Fibroblast of skin of right biceps (primary cell): ENCODE results near the gene SERPINF2.
"Not testable (repeated sequence)": the region's sequence is repeated elsewhere in the genome, so short reads cannot be mapped to it uniquely, and the experiment has no call there.

Experiments used
- DNase-seq: peaks from one replicate; pipeline ENCODE4 v3.0.0-alpha.2; 2013

The SERPINF2 gene

DNA sequence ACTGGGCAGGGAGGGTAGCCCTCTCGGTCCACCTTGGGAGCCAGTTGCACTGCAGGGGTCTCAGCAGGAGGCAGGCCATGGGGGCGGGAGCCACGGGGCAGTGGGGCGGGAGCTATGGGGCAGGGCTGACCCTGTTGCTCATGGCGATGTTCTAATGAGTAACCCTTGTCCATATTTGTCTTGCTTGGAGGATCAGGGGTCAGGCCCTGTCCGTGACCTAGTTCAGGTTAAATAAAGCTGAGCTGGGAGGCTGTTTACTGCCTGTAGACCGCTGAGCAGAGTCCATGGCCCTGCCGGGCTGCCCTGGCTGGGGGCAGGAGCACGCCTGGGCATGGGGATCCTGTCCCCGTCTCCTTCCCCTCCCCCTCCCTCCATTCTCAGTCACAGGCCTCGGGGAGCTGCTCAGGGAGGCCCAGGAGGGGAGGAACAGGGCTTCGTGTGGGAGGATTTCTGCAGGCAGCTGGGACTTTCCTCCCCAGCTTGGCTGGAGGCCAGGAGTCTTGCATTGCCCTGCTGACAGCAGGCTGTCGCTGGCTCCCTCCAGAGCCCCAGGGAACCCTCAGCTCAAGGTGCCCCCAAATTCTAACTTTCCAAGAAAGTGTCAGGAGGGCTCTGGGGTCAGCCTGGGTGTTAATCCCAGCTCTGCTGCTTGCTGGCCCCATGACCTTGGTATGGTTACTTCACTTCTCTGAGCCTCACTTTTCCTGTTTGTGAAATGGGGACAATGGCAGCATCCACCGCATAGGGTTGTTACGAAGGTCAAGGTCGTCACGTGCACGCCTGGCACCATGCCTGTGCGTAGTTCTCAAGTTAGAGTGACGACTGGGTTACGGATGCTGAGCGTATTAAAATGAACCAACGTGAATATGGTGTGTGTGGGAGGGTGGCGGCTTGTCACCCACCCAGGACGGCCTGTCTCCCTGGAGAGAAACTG is 6.1 kb upstream of the SERPINF2 start:
- peak; percentile 61 for DNase-seq

DNA sequence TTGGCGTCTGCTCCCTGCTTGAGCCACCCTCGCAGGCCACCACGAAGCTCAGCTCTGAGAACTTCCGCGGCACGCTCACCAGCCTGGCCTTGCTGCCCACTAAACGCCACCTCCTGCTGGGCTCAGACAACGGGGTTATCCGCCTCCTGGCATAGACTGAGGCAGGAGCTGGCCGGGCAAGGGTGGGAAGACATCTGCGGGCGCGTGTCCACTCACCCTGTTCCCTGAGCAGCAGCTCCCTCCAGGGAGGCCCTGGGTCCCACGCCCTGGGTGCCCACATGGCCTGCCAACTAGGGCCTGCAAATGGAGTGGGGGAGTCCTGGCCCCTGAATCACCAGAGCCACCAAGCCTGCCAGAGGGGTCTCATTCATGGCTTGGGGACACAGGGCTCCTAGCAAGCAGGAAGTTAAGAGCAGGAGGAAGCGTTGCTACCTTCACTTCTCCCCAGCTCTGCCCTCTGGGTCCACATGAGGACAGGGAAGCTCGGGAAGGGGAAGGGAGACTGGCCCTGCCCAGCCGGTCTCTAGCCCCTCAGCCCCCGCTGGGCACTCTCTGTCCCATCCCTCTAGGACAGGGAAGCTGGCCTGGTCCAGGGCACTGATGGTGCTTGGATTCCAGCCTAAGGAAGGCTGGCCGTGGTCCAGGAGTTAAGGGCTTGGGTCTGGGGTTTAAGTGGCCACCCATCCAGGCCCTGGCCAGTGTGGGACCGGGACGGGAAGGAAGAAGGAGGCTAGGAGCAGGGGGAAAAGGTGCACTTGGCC is 5.0 kb upstream of the SERPINF2 start:
- no peak for DNase-seq

DNA sequence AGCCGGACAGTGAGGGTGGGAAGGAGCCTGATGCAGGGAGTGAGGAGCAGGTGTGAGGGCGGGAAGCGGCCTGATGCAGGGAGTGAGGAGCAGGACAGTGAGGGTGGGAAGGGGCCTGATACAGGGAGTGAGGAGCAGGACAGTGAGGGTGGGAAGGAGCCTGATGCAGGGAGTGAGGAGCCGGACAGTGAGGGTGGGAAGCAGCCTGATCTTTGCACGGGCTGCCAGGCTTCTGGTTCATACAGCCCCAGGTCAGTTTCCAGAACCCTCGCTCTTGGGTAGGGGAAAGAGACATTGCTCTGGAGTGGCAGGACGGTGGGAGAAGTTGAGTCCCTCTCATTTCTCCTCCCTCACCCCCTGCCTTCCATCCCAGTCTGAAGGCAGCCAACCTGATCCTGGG is 772 bp upstream of the SERPINF2 start:
- not testable (repeated sequence) for DNase-seq

DNA sequence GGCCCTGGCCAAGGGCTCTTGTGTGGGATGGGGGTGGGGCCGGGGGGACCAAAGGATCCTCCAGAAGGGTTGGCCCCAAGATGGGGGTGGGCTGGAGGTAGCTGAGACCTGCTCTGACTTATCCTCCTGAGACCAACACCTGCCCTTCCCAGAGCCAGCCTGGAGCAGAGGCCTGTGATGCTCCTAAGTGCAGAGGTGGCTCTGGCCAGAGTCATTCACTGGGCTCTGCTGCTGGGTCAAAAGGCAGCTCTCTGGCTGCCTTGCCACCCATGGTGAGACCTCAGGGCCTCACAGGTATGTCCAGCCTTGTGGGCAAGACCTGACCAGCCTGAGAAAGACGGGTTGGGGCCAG is 393 bp downstream of the SERPINF2 start:
- no peak for DNase-seq

DNA sequence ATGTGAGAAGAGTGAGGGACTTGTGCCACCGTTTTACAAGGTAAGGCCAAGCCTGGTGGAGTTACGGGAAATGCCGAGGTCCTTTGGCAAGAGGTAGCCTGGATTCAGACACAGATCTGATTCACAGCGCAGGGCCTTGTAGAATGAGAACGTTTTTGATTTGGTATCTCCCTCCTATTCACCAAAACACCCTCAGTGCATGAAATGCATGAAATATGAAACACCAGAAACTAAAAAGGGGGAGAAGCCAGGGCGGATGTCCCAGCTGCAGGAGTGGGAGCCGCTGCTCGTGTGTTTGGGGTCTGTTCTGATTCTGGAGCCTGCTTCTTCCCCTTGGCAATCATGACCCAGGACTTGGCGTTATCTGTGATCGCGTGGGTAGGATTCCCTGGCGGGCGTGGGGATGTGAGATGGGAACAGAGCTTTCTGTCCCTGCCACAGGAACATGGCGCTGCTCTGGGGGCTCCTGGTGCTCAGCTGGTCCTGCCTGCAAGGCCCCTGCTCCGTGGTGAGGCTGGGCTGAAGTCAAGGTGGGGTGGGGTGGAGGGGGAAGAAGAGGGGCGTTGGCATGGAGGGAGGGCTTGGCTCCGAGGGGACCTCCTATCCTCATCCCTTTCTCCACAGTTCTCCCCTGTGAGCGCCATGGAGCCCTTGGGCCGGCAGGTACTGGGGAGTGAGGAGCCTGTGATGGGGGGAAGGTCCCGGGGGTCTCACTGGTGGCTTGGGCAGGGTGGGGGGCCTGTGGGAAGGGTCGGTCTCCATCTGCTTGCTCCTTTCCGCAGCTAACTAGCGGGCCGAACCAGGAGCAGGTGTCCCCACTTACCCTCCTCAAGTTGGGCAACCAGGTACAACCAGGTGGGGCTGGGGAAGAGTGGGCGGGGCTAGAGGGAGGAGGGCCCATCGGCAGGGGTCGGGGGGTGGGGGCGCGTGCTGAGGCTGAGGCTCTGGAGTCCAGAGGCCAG is 2.2 kb downstream of the SERPINF2 start:
- no peak for DNase-seq

DNA sequence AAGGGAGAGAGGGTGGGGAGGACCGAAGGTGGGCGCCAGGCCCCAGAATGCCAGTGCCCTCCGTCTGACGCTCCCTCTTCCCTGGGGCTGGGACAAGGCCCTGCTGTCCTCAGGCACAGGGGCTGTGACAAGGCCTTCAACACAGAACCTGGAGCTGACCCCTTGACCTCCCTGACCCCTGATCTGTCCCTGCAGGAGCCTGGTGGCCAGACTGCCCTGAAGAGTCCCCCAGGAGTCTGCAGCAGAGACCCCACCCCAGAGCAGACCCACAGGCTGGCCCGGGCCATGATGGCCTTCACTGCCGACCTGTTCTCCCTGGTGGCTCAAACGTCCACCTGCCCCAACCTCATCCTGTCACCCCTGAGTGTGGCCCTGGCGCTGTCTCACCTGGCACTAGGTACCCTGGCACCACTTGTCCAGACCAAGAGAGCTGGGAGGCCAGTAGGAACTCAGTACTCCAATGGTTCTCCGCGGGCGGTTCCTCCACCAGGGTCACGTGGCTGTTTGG is 2.9 kb downstream of the SERPINF2 start:
- no peak for DNase-seq

DNA sequence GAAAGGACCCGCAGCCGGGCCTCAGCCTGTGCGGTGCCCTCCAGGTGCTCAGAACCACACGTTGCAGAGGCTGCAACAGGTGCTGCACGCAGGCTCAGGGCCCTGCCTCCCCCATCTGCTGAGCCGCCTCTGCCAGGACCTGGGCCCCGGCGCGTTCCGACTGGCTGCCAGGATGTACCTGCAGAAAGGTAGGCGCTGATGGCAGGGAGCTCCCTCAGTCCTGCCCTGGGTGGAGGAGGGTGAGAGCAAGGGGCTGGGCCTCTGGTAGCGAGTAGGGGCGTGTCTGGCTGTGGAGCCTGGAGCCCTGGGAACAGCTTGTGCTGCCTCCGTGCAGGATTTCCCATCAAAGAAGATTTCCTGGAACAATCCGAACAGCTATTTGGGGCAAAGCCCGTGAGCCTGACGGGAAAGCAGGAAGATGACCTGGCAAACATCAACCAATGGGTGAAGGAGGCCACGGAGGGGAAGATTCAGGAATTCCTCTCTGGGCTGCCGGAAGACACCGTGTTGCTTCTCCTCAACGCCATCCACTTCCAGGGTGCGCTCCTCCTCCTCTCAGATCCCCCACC is 4.4 kb downstream of the SERPINF2 start:
- no peak for DNase-seq

DNA sequence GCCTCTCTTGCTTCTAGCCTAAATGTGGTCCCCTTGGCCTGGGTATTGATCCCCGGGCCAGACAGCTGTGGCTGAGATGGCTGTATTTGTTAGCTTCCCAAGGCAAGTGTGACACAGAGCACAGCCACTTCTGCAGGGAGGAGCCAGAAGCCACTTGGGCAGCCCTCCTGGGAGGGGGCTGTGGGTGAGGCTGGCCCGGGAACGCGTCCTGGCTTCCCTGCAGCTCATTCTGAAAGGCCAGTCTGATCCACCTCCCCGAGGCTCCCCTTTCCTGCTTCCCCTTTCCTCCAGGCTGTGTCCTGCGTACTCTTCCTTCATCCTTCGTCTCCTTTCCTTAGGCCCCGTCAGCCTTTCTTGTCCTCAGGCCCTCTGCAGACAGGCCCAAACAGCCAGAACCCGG is 8.0 kb downstream of the SERPINF2 start:
- DNase-seq, result no peak

DNA sequence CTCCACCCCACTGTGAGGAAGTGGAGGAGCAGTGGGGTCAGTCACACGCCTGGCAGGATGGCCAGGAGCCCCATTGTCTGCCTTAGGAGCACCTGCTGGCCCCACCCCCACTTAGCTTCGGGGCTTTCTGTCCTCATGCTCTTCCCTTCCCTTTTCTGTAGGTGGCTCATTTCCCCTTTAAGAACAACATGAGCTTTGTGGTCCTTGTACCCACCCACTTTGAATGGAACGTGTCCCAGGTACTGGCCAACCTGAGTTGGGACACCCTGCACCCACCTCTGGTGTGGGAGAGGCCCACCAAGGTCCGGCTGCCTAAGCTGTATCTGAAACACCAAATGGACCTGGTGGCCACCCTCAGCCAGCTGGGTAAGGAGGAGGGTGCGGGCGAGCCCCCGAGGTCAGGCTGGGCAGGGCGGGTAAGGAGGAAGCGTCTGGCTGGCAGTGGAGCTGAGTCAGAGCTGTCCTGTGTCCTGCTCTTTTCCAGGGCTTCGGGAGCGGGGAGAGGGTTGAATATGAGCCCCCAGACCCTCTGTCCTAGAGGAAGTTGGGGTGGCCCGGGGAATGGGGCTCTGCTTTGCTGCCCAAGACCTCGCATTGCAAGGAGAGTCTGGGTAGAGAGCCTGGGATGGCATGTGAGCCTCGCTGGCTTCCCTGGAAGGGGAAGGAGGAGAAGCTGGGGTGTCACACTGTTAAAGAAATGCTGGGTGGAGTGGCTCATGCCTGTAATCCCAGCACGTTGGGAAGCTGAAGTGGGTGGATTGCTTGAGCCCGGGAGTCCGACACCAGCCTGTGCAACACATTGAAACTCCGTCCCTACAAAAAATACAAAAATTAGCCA is 10.0 kb downstream of the SERPINF2 start:
- DNase-seq, result no peak

DNA sequence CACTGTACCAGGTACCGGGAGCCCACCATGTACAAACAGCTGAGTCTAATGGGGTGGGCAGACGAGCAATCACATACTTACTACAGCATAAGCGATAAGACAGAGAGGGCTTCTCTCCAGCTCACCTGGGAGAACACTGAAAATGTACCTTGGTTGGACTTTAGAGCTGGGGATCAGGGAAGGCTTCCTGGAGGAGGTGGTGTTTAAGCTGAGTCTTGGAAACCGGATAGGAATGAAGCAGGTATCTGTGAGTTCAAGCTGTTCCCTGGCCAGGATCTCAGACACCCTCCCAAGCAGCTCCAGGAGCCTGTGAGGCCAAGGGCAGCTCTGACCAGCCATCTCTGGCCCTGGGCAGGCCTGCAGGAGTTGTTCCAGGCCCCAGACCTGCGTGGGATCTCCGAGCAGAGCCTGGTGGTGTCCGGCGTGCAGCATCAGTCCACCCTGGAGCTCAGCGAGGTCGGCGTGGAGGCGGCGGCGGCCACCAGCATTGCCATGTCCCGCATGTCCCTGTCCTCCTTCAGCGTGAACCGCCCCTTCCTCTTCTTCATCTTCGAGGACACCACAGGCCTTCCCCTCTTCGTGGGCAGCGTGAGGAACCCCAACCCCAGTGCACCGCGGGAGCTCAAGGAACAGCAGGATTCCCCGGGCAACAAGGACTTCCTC is 11.2 kb downstream of the SERPINF2 start:
- no peak for DNase-seq

DNA sequence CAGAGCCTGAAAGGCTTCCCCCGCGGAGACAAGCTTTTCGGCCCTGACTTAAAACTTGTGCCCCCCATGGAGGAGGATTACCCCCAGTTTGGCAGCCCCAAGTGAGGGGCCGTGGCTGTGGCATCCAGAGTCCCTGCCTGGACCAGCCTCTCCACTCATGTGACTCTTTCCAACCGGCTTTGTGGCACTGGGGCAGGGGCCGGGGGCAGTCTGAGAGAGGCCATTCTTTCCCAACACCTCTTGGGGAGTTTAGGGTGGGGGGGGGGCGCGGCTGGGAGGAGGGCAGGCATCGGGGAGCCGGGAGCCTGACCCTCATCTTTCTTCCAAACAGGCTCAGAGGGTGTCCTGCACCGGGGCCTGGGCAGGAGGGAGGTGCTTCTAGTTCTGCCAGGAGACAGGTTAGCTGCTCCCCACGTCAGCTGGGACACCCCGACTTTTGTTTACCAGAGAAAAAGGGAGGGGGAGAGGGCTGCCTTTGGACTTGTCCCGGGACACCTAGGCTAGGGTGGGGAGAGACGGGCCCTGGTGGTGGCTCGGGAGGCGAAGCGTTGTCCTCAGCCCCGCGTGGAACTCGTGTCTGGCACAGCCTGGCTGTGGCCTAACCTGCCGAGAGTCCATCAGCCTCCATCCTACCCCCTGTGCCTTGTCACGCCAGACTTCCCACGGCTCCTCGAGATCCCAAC is 11.9 kb downstream of the SERPINF2 start:
- DNase-seq, result no peak

DNA sequence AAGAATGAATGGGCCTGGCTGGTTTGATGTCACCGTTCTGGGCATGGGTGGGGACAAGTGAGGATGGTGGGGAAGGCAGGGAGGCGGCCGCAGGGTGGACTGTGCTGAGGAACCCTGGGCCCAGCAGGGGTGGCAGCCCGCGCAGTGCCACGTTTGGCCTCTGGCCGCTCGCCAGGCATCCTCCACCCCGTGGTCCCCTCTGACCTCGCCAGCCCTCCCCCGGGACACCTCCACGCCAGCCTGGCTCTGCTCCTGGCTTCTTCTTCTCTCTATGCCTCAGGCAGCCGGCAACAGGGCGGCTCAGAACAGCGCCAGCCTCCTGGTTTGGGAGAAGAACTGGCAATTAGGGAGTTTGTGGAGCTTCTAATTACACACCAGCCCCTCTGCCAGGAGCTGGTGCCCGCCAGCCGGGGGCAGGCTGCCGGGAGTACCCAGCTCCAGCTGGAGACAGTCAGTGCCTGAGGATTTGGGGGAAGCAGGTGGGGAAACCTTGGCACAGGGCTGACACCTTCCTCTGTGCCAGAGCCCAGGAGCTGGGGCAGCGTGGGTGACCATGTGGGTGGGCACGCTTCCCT is 12.7 kb downstream of the SERPINF2 start:
- no peak for DNase-seq

DNA sequence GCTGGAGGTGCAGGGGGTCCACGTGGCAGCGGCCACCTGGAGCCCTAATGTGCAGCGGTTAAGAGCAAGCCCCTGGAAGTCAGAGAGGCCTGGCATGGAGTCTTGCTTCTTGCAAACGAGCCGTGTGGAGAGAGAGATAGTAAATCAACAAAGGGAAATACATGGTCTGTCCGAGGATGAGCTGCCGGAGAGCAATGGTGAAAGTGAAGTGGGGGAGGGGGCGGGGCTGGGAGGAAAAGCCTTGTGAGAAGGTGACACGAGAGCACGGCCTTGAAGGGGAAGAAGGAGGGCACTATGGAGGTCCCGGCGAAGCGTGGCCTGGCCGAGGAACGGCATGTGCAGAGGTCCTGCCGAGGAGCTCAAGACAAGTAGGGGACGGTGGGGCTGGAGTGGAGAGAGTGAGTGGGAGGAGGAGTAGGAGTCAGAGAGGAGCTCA is 13.2 kb downstream of the SERPINF2 start:
- DNase-seq, result no peak

DNA sequence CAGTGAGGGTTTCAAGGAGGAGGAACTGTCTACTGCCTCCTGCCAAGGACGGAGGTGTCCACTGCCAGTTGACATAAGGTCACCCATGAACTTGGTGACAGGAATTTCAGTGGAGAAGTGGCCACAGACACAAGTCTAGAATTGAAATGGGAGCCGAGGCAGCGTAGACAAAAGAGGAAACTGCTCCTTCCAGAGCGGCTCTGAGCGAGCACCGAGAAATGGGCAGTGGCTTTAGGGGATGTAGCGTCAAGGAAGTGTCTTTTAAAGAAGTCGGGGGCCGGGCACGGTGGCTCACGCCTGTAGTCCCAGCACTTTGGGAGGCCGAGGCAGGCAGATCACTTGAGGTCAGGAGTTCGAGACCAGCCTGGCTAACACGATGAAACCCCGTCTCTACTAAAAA is 16.1 kb downstream of the SERPINF2 start:
- no peak for DNase-seq

DNA sequence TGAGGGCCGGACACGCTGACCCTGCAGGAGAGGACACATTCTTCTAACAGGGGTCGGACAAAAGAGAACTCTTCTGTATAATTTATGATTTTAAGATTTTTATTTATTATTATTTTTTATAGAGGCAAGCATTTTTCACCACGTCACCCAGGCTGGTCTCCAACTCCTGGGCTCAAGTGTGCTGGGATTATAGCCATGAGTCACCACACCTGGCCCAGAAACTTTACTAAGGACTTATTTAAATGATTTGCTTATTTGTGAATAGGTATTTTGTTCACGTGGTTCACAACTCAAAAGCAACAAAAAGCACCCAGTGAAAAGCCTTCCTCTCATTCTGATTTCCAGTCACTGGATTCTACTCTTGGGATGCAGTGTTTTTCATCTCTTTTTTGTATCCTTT is 16.9 kb downstream of the SERPINF2 start:
- DNase-seq, result no peak

DNA sequence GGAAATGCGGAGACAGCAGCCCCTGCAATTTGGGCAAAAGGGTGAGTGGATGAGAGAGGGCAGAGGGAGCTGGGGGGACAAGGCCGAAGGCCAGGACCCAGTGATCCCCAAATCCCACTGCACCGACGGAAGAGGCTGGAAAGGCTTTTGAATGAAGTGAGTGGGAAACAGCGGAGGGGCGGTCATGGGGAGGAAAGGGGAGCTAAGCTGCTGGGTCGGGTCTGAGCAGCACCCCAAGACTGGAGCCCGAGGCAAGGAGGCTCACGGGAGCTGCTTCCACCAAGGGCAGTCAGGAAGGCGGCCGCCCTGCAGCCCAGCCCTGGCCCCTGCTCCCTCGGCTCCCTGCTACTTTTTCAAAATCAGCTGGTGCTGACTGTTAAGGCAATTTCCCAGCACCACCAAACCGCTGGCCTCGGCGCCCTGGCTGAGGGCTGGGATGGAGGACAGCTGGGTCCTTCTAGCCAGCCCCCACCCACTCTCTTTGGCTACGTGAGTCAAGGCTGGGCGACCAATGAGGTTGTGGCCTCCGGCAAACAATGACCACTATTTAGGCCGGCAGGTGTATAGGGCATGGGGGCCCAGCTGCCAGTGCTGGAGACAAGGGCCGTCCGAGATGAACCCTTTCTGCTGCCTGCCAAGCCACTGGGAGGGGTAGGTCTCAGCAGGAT is 19.7 kb downstream of the SERPINF2 start:
- peak; percentile 37 for DNase-seq

DNA sequence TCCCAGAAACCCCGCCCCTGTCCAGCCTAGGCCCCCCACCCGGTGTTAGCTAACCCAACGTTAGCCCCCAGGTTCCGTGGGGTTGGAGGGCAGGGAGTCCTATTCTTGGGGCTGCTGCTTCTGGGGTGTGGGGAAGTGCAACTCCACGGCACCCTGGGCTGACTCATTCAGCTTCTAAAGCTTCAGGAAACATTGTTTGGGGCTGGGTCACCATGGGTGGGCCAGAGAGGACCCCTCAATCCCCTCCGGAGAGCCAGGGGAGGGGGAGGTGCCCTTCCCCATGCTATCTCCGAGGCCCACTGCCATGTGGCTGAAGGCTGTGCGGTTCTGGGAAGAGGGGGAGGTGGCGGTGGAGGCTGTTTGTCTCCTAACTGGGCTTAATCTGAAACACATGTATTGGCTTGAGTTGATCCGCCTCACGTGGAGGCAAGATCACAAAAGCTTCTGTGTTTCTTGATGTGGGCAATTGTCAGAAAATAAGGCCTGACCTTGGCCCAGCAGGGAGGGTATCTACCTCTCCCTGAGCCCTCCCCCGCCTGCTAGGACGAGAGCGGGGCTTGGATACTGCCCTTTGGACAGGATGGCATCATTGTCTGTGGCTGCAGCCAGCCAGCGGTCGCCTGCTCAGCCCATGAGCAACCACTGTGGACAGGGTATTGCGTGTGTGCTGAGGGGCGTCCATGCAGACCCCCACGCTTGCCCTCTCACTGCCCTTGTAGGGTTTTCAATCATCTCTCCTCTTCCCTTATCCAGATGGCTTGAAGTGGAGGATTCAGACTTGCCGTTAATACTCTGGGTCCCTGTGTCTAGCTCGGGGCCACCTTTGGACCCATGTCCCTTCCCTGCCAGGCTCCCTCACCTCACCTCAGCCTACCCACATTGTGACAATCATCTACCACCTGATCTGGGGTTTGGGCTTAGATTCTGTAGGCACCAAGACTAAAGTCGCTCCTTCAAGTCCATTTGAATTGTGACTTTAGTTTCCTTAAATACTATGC is 20.5 kb downstream of the SERPINF2 start:
- DNase-seq, result peak; percentile 89

DNA sequence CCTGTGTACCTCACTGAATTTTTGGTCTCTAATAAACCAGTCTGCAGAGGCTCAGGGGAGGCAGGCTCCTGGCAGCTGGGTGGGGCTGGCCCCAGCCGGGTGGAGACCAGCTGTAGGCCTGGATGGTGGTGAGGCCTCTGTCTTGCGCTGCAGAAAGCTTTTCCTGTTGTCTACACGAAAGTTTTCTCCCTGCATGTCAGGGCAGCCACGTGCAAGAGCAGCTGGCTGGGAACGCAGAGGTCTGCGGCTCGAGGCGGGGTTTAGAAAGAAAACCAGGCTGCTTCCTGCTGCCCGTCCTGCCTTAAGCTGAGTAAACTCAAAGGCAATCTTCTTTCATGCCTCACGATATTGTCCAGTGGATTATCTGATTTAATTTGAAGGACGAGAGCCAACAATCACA is 21.6 kb downstream of the SERPINF2 start:
- peak; percentile 72 for DNase-seq
